ENCODE data around the gene LTB4R. TPM values are rescaled to one million over a fixed set of nuclear protein-coding genes. Genes with fewer than 3 reads are reported as not detected.

The LTB4R gene
- total RNA-seq = 2.9 and 4.7 TPM in 2 replicates

GRCh38 chr14:24310646-24311604 lies at the start of gene LTB4R:
Gene LTB4R (plus strand): TSS chr14:24311502. CDS start chr14:24315652, 4,150 bp downstream.

GRCh38 chr14:24262821-24263733 lies 48.2 kb upstream of the LTB4R start, which contains the start of gene TGM1:
Gene TGM1 (minus strand): TSS chr14:24263177. CDS start chr14:24262352, 825 bp downstream.

GRCh38 chr14:24271134-24271833 lies 40.0 kb upstream of the LTB4R start, which contains the start of gene RABGGTA:
Gene RABGGTA (minus strand): TSS chr14:24271597. CDS start chr14:24271115, 482 bp downstream.

GRCh38 chr14:24299255-24300191 lies 11.8 kb upstream of the LTB4R start, which contains the start of the genes DHRS1 and NOP9:
Gene DHRS1 (minus strand): TSS chr14:24299780. CDS start chr14:24299106, 674 bp downstream.
Gene NOP9 (plus strand): TSS chr14:24299850. CDS start chr14:24299955, 105 bp downstream.

GRCh38 chr14:24307575-24308341 lies 3.5 kb upstream of the LTB4R start, which contains the start of gene CIDEB:
Gene CIDEB (minus strand): TSS chr14:24307977. CDS start chr14:24307858, 119 bp downstream.

GRCh38 chr14:24309538-24310264 lies 1.6 kb upstream of the LTB4R start, which contains the start of gene LTB4R2:
Gene LTB4R2 (plus strand): TSS chr14:24310140. CDS start chr14:24310665, 525 bp downstream.

GRCh38 chr14:24334431-24335291 lies 23.4 kb downstream of the LTB4R start, which contains the start of gene ADCY4:
Gene ADCY4 (minus strand): TSS chr14:24335071. CDS start chr14:24334652, 419 bp downstream.

GRCh38 chr14:24339284-24340151 lies 28.2 kb downstream of the LTB4R start, which contains the start of gene RIPK3:
Gene RIPK3 (minus strand): TSS chr14:24339991. CDS start chr14:24339826, 165 bp downstream.

Small RNA genes within 50 kb of the gene (small RNA-seq; reads per million reads assigned to genes)
- not detected for gene RF00026

Other genes with a start within 250 kb of the LTB4R start
- not detected in 2 replicates for gene CPNE6, start 239.9 kb upstream of the LTB4R start, total RNA-seq
- 6.6 and 11.2 TPM in 2 replicates for gene PCK2, start 217.2 kb upstream of the LTB4R start, total RNA-seq
- 35.8 and 36.3 TPM in 2 replicates for gene DCAF11, start 196.7 kb upstream of the LTB4R start, total RNA-seq
- 0.40 and 0.57 TPM in 2 replicates for gene NRL, start 196.6 kb upstream of the LTB4R start, total RNA-seq
- gene FITM1, start 180.8 kb upstream of the LTB4R start, total RNA-seq = 0.27 TPM in 1 of 2 replicates, not detected in the other
- 86.7 and 90.6 TPM in 2 replicates for gene PSME1, start 175.3 kb upstream of the LTB4R start, total RNA-seq
- gene EMC9, start 169.9 kb upstream of the LTB4R start, total RNA-seq = 14.9 and 15.3 TPM in 2 replicates
- gene PSME2, start 164.9 kb upstream of the LTB4R start, total RNA-seq = 76.7 and 77.1 TPM in 2 replicates
- 42.4 and 54.4 TPM in 2 replicates for gene RNF31, start 164.0 kb upstream of the LTB4R start, total RNA-seq
- gene IRF9, start 150.2 kb upstream of the LTB4R start, total RNA-seq = 24.3 and 32.3 TPM in 2 replicates
- 2.3 and 8.1 TPM in 2 replicates for gene REC8, start 139.4 kb upstream of the LTB4R start, total RNA-seq
- 53.7 and 54.7 TPM in 2 replicates for gene IPO4, start 122.7 kb upstream of the LTB4R start, total RNA-seq
- 52.5 and 61.0 TPM in 2 replicates for gene TM9SF1, start 116.1 kb upstream of the LTB4R start, total RNA-seq
- 0.13 TPM in 1 of 2 replicates, not detected in the other for gene TSSK4, start 105.8 kb upstream of the LTB4R start, total RNA-seq
- gene CHMP4A, start 98.0 kb upstream of the LTB4R start, total RNA-seq = 29.4 and 35.6 TPM in 2 replicates
- gene MDP1, start 95.4 kb upstream of the LTB4R start, total RNA-seq = 3.2 and 6.0 TPM in 2 replicates
- gene NEDD8, start 79.1 kb upstream of the LTB4R start, total RNA-seq = 118 and 150 TPM in 2 replicates
- gene GMPR2, start 78.6 kb upstream of the LTB4R start, total RNA-seq = 63.4 and 67.2 TPM in 2 replicates
- 50.8 and 52.1 TPM in 2 replicates for gene TINF2, start 68.9 kb upstream of the LTB4R start, total RNA-seq
- 1.1 and 1.2 TPM in 2 replicates for gene TGM1, start 48.3 kb upstream of the LTB4R start, total RNA-seq
- gene RABGGTA, start 39.9 kb upstream of the LTB4R start, total RNA-seq = 26.1 and 34.3 TPM in 2 replicates
- gene DHRS1, start 11.7 kb upstream of the LTB4R start, total RNA-seq = 10.1 and 10.9 TPM in 2 replicates
- gene NOP9, start 11.7 kb upstream of the LTB4R start, total RNA-seq = 31.8 and 34.1 TPM in 2 replicates
- 2.7 and 3.0 TPM in 2 replicates for gene CIDEB, start 3.5 kb upstream of the LTB4R start, total RNA-seq
- gene LTB4R2, start 1.4 kb upstream of the LTB4R start, total RNA-seq = 10.6 and 10.8 TPM in 2 replicates
- gene ADCY4, start 23.6 kb downstream of the LTB4R start, total RNA-seq = 30.9 and 34.2 TPM in 2 replicates
- gene RIPK3, start 28.5 kb downstream of the LTB4R start, total RNA-seq = 2.1 and 5.8 TPM in 2 replicates
- gene NFATC4, start 56.7 kb downstream of the LTB4R start, total RNA-seq = 12.5 and 20.2 TPM in 2 replicates
- 11.7 and 12.9 TPM in 2 replicates for gene NYNRIN, start 87.5 kb downstream of the LTB4R start, total RNA-seq
- 1.1 and 1.6 TPM in 2 replicates for gene CBLN3, start 118.2 kb downstream of the LTB4R start, total RNA-seq
- 38.4 and 39.0 TPM in 2 replicates for gene KHNYN, start 118.5 kb downstream of the LTB4R start, total RNA-seq
- gene SDR39U1, start 131.3 kb downstream of the LTB4R start, total RNA-seq = 15.8 and 17.9 TPM in 2 replicates
- not detected in 2 replicates for gene CMA1, start 196.8 kb downstream of the LTB4R start, total RNA-seq